ENCODE results near the gene SLC27A3. TPM values are rescaled to one million over a fixed set of nuclear protein-coding genes. Genes with fewer than 3 reads are reported as not detected.

The SLC27A3 gene
- total and polyA plus RNA-seq, 9 of the 15 experiments (the other 6 are each of a cell fraction or from before 2014, with no cell fraction given): 0.57 to 5.2 (median 2.8) TPM

DNA sequence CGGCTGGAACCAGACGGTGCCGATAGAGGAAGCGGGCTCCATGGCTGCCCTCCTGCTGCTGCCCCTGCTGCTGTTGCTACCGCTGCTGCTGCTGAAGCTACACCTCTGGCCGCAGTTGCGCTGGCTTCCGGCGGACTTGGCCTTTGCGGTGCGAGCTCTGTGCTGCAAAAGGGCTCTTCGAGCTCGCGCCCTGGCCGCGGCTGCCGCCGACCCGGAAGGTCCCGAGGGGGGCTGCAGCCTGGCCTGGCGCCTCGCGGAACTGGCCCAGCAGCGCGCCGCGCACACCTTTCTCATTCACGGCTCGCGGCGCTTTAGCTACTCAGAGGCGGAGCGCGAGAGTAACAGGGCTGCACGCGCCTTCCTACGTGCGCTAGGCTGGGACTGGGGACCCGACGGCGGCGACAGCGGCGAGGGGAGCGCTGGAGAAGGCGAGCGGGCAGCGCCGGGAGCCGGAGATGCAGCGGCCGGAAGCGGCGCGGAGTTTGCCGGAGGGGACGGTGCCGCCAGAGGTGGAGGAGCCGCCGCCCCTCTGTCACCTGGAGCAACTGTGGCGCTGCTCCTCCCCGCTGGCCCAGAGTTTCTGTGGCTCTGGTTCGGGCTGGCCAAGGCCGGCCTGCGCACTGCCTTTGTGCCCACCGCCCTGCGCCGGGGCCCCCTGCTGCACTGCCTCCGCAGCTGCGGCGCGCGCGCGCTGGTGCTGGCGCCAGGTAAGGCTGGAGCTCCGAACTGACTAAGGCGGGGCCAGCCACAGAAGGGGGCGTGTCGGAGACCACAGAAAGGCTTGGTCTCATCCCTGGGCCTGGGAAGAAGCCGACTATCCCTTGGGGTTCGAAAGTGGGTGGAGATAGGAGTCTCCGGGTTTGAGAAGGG is 486 bp downstream of the SLC27A3 start (continued):
- TF ChIP-seq, protein P1, sequence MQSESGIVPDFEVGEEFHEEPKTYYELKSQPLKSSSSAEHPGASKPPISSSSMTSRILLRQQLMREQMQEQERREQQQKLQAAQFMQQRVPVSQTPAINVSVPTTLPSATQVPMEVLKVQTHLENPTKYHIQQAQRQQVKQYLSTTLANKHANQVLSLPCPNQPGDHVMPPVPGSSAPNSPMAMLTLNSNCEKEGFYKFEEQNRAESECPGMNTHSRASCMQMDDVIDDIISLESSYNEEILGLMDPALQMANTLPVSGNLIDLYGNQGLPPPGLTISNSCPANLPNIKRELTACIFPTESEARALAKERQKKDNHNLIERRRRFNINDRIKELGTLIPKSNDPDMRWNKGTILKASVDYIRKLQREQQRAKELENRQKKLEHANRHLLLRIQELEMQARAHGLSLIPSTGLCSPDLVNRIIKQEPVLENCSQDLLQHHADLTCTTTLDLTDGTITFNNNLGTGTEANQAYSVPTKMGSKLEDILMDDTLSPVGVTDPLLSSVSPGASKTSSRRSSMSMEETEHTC (IDR thresholded peaks at IDR 0.05): no peak
- TF ChIP-seq POLR2G (IDR thresholded peaks at IDR 0.05; ENCODE audit: low read depth, low read length) (peak; percentile 79), FIP1L1 (IDR thresholded peaks at IDR 0.05; ENCODE audit: low read depth, low read length, poor library complexity, severe bottlenecking) (peak; percentile 77), PHF8 (IDR thresholded peaks at IDR 0.05; ENCODE audit: borderline replicate concordance, low read length) (peak; percentile 36; the same call in 1 of the 2 replicates), XRCC5 (IDR thresholded peaks at IDR 0.05; ENCODE audit: low read depth, low read length) (no peak), CREB1 (IDR thresholded peaks at IDR 0.05) (no peak), CREB1 (CRISPR knock-in tag; IDR thresholded peaks at IDR 0.05) (0 out of 2 replicates have a peak, but pooled peaks have one; percentile 20), CXXC5 (CRISPR knock-in tag; IDR thresholded peaks at IDR 0.05) (peak; percentile 19), ZNF551 (CRISPR knock-in tag; IDR thresholded peaks at IDR 0.05) (no peak), L3MBTL2 (IDR thresholded peaks at IDR 0.05) (peak; percentile 71), MYBL2 (IDR thresholded peaks at IDR 0.05; ENCODE audit: low read depth) (no peak), MYBL2 (CRISPR knock-in tag; IDR thresholded peaks at IDR 0.05; ENCODE audit: borderline replicate concordance) (no peak), NCOA6 (IDR thresholded peaks at IDR 0.05) (0 out of 2 replicates have a peak, but pooled peaks have one; percentile 60), RBFOX2 (IDR thresholded peaks at IDR 0.05; ENCODE audit: low read depth, low read length) (peak; percentile 60)
- TF ChIP-seq, protein P2, sequence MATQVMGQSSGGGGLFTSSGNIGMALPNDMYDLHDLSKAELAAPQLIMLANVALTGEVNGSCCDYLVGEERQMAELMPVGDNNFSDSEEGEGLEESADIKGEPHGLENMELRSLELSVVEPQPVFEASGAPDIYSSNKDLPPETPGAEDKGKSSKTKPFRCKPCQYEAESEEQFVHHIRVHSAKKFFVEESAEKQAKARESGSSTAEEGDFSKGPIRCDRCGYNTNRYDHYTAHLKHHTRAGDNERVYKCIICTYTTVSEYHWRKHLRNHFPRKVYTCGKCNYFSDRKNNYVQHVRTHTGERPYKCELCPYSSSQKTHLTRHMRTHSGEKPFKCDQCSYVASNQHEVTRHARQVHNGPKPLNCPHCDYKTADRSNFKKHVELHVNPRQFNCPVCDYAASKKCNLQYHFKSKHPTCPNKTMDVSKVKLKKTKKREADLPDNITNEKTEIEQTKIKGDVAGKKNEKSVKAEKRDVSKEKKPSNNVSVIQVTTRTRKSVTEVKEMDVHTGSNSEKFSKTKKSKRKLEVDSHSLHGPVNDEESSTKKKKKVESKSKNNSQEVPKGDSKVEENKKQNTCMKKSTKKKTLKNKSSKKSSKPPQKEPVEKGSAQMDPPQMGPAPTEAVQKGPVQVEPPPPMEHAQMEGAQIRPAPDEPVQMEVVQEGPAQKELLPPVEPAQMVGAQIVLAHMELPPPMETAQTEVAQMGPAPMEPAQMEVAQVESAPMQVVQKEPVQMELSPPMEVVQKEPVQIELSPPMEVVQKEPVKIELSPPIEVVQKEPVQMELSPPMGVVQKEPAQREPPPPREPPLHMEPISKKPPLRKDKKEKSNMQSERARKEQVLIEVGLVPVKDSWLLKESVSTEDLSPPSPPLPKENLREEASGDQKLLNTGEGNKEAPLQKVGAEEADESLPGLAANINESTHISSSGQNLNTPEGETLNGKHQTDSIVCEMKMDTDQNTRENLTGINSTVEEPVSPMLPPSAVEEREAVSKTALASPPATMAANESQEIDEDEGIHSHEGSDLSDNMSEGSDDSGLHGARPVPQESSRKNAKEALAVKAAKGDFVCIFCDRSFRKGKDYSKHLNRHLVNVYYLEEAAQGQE (IDR thresholded peaks at IDR 0.05; ENCODE audit: borderline replicate concordance): 0 out of 2 replicates have a peak, but pooled peaks have one; percentile 14
- TF ChIP-seq, protein P2 (CRISPR knock-in tag; IDR thresholded peaks at IDR 0.05; ENCODE audit: low read depth): no peak
- TF ChIP-seq, protein P3, sequence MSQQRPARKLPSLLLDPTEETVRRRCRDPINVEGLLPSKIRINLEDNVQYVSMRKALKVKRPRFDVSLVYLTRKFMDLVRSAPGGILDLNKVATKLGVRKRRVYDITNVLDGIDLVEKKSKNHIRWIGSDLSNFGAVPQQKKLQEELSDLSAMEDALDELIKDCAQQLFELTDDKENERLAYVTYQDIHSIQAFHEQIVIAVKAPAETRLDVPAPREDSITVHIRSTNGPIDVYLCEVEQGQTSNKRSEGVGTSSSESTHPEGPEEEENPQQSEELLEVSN (IDR thresholded peaks at IDR 0.05; ENCODE audit: borderline replicate concordance in 1 of 2, extremely low read depth in 1 of 2, insufficient read depth in 1 of 2, insufficient read length in 1 of 2, low read depth in 1 of 2, low read length in 1 of 2, poor library complexity in 1 of 2, severe bottlenecking in 1 of 2): peak in 1 of 2 experiments; percentile 59

All from K562 (cell line).